Activated CD8-positive, alpha-beta memory T cell treated with anti-CD3 and anti-CD28 coated beads, Interleukin-2, amount 10 ng/mL, durations not matched to agents 7 days and 5 days (primary cell): Measurements from ENCODE around the gene OXCT1. TPM values are rescaled to one million over a fixed set of nuclear protein-coding genes. Genes with fewer than 3 reads are reported as not detected.
"Not testable (repeated sequence)": the region's sequence is repeated elsewhere in the genome, so short reads cannot be mapped to it uniquely, and the experiment has no call there.

Experiments
- ATAC-seq: fragments of 150-1000 bp; cut with Tn5 transposase; one replicate; pipeline ENCODE4 v1.10.0; 2021; ENCODE audit warnings: moderate library complexity
- CTCF ChIA-PET: fragments of 350-600 bp; sonication (Branson Sonifier 250); formaldehyde crosslinking; loops from one replicate; lab custom pipeline; 2021; ENCODE audit warnings: antibody characterized with exemption; lab: Charles Lee
- DNase-seq: peaks from one replicate; pipeline ENCODE4 v3.0.0-alpha.2; 2020
- H3K27ac Mint-ChIP-seq: one replicate; pipeline ENCODE4 v1.8.0; 2021; ENCODE audit warnings: mild to moderate bottlenecking, mixed read lengths
- H3K27me3 Mint-ChIP-seq: one replicate; pipeline ENCODE4 v1.8.0; 2021; ENCODE audit warnings: mixed read lengths
- H3K36me3 Mint-ChIP-seq: one replicate; pipeline ENCODE4 v1.8.0; 2021; ENCODE audit warnings: mild to moderate bottlenecking, mixed read lengths
- H3K4me1 Mint-ChIP-seq: one replicate; pipeline ENCODE4 v1.8.0; 2021; ENCODE audit warnings: mixed read lengths
- H3K4me3 Mint-ChIP-seq: one replicate; pipeline ENCODE4 v1.8.0; 2021; ENCODE audit warnings: mild to moderate bottlenecking, moderate library complexity, mixed read lengths
- H3K9me3 Mint-ChIP-seq: one replicate; pipeline ENCODE4 v1.8.0; 2022; ENCODE audit warnings: low read depth, mixed read lengths
- total RNA-seq, 2 experiments: library from RNA; stranded (reverse); gene quantifications; one replicate each; pipeline ENCODE4 v1.2.3, GENCODE V29; 2021

OXCT1 gene
- total RNA-seq, 2 experiments from 2014 or later = 74.9 to 81.8 TPM

- Mint-ChIP-seq H3K4me3 (no peak overlapping the region), H3K9me3 (no peaks in the 10 kb centered on the region), H3K27ac (peak overlapping the region; percentile 34), H3K36me3 (peaks cover 41% of the 10 kb centered on the region), H3K27me3 (no peaks in the 10 kb centered on the region), H3K4me1 (peaks cover 69% of the 10 kb centered on the region)
- CTCF ChIA-PET = interaction anchor here (1.0 to 1.4 kb wide), 3 partner anchors 13 to 193 kb away, joined by 3 to 8 read pairs (median 7); partner anchors contain the start of gene FBXO4
- DNase-seq = no peak
- ATAC-seq = peak; percentile 47
These were observed 6.2 kb downstream of the OXCT1 start for GRCh38 chr5:41863871-41864486.

- peak overlapping the region; percentile 61 for H3K27ac Mint-ChIP-seq
- peaks cover 43% of the 10 kb centered on the region for H3K36me3 Mint-ChIP-seq
- H3K4me1 Mint-ChIP-seq = peaks cover 33% of the 10 kb centered on the region
- H3K27me3 Mint-ChIP-seq = no peaks in the 10 kb centered on the region
- peak; percentile 43 for ATAC-seq
- CTCF ChIA-PET = interaction anchor here (0.6 to 7.8 kb wide), 5 partner anchors 16 to 198 kb away, joined by 3 to 84 read pairs (median 3); partner anchors contain the start of gene RIMOC1
- no peak overlapping the region for H3K4me3 Mint-ChIP-seq
- DNase-seq = no peak
- no peaks in the 10 kb centered on the region for H3K9me3 Mint-ChIP-seq
These were observed 11.3 kb downstream of the OXCT1 start for GRCh38 chr5:41858890-41859289.

- DNase-seq (no peak), ATAC-seq (no peak)
- Mint-ChIP-seq H3K27me3 (no peaks in the 10 kb centered on the region), H3K4me3 (no peak overlapping the region), H3K36me3 (peaks cover 47% of the 10 kb centered on the region), H3K4me1 (peaks cover 30% of the 10 kb centered on the region), H3K9me3 (no peaks in the 10 kb centered on the region), H3K27ac (no peak overlapping the region)
- CTCF ChIA-PET = interaction anchor here (1.0 to 7.8 kb wide), 7 partner anchors 11 to 725 kb away, joined by 3 to 84 read pairs (median 4); partner anchors contain the start of genes FBXO4 and RIMOC1
These were observed 12.2 kb downstream of the OXCT1 start for GRCh38 chr5:41857989-41858388.

- no peak overlapping the region for H3K4me3 Mint-ChIP-seq
- H3K4me1 Mint-ChIP-seq = peaks cover 31% of the 10 kb centered on the region
- no peak overlapping the region for H3K27ac Mint-ChIP-seq
- H3K9me3 Mint-ChIP-seq = no peaks in the 10 kb centered on the region
- DNase-seq (peak; percentile 70), ATAC-seq (peak; percentile 85)
- H3K36me3 Mint-ChIP-seq = peaks cover 50% of the 10 kb centered on the region
- CTCF ChIA-PET = interaction anchor here (0.6 to 7.8 kb wide), 25 partner anchors 8 to 862 kb away, joined by 3 to 84 read pairs (median 4); partner anchors contain the start of genes FBXO4, OXCT1 and RIMOC1
- H3K27me3 Mint-ChIP-seq = no peaks in the 10 kb centered on the region
These were observed 13.4 kb downstream of the OXCT1 start for GRCh38 chr5:41856644-41857491.

- peaks cover 52% of the 10 kb centered on the region for H3K36me3 Mint-ChIP-seq
- no peak overlapping the region for H3K4me3 Mint-ChIP-seq
- ATAC-seq = no peak
These were observed 17.9 kb downstream of the OXCT1 start for GRCh38 chr5:41852293-41852692.

GRCh38 chr5:41851116-41851515 is 19.1 kb downstream of the OXCT1 start:
- CTCF ChIA-PET = interaction anchor here (2.1 kb wide), 1 partner anchor 207 kb away, joined by 5 read pairs; no protein-coding TSS in a partner anchor
- H3K27ac Mint-ChIP-seq = peak overlapping the region; percentile 18
- no peak overlapping the region for H3K4me3 Mint-ChIP-seq
- H3K27me3 Mint-ChIP-seq = no peaks in the 10 kb centered on the region
- ATAC-seq = no peak
- peaks cover 24% of the 10 kb centered on the region for H3K4me1 Mint-ChIP-seq
- DNase-seq = no peak
- peaks cover 55% of the 10 kb centered on the region for H3K36me3 Mint-ChIP-seq
- H3K9me3 Mint-ChIP-seq = peaks cover 3% of the 10 kb centered on the region

More at GRCh38 chr5:41852293-41852692, 17.9 kb downstream of the OXCT1 start:
- DNase-seq = no peak
- H3K27ac Mint-ChIP-seq = no peak overlapping the region
- no peaks in the 10 kb centered on the region for H3K27me3 Mint-ChIP-seq
- H3K4me1 Mint-ChIP-seq = peaks cover 24% of the 10 kb centered on the region
- CTCF ChIA-PET = interaction anchor here (1.4 to 7.8 kb wide), 3 partner anchors 10 to 205 kb away, joined by 3 to 84 read pairs (median 9); no protein-coding TSS in a partner anchor
- H3K9me3 Mint-ChIP-seq = peaks cover 3% of the 10 kb centered on the region

- Mint-ChIP-seq H3K4me3 (no peak overlapping the region), H3K27ac (no peak overlapping the region), H3K36me3 (peaks cover 47% of the 10 kb centered on the region), H3K4me1 (peaks cover 21% of the 10 kb centered on the region), H3K27me3 (no peaks in the 10 kb centered on the region), H3K9me3 (peaks cover 3% of the 10 kb centered on the region)
- DNase-seq = no peak
- CTCF ChIA-PET = interaction anchor here (2.1 kb wide), 1 partner anchor 209 kb away, joined by 5 read pairs; no protein-coding TSS in a partner anchor
- ATAC-seq = no peak
These were observed 21.2 kb downstream of the OXCT1 start for GRCh38 chr5:41848983-41849382.

- DNase-seq, H3K27me3 Mint-ChIP-seq, H3K4me1 Mint-ChIP-seq, ATAC-seq, H3K27ac Mint-ChIP-seq, H3K4me3 Mint-ChIP-seq, CTCF ChIA-PET, H3K9me3 Mint-ChIP-seq: not testable (repeated sequence)
- H3K36me3 Mint-ChIP-seq = peaks cover 35% of the 10 kb centered on the region
These were observed 24.5 kb downstream of the OXCT1 start for GRCh38 chr5:41845751-41846150.

GRCh38 chr5:41844502-41844901 is 25.7 kb downstream of the OXCT1 start:
- Mint-ChIP-seq H3K27me3 (no peaks in the 10 kb centered on the region), H3K9me3 (peaks cover 3% of the 10 kb centered on the region), H3K36me3 (peaks cover 32% of the 10 kb centered on the region), H3K4me1 (peaks cover 2% of the 10 kb centered on the region), H3K27ac (no peak overlapping the region), H3K4me3 (no peak overlapping the region)
- CTCF ChIA-PET = interaction anchor here (1.0 to 2.1 kb wide), 4 partner anchors 12 to 213 kb away, joined by 3 to 7 read pairs (median 6); no protein-coding TSS in a partner anchor
- ATAC-seq (no peak), DNase-seq (no peak)

GRCh38 chr5:41843456-41844370 is 26.5 kb downstream of the OXCT1 start:
- Mint-ChIP-seq H3K9me3 (no peaks in the 10 kb centered on the region), H3K27me3 (no peaks in the 10 kb centered on the region), H3K4me3 (no peak overlapping the region), H3K36me3 (peaks cover 32% of the 10 kb centered on the region), H3K27ac (no peak overlapping the region), H3K4me1 (peaks cover 5% of the 10 kb centered on the region)
- ATAC-seq = no peak
- DNase-seq = no peak
- CTCF ChIA-PET = interaction anchor here (0.6 to 2.1 kb wide), 13 partner anchors 9 to 214 kb away, joined by 3 to 7 read pairs (median 4); no protein-coding TSS in a partner anchor

- ATAC-seq (no peak), DNase-seq (no peak)
- CTCF ChIA-PET = interaction anchor here (0.6 to 2.1 kb wide), 8 partner anchors 8 to 215 kb away, joined by 3 to 7 read pairs (median 4); no protein-coding TSS in a partner anchor
- Mint-ChIP-seq H3K4me3 (no peak overlapping the region), H3K4me1 (peaks cover 5% of the 10 kb centered on the region), H3K27me3 (no peaks in the 10 kb centered on the region), H3K36me3 (peaks cover 39% of the 10 kb centered on the region), H3K27ac (no peak overlapping the region), H3K9me3 (no peaks in the 10 kb centered on the region)
These were observed 27.4 kb downstream of the OXCT1 start for GRCh38 chr5:41842777-41843176.

GRCh38 chr5:41841325-41841724 is 28.9 kb downstream of the OXCT1 start:
- no peaks in the 10 kb centered on the region for H3K27me3 Mint-ChIP-seq
- no peaks in the 10 kb centered on the region for H3K9me3 Mint-ChIP-seq
- CTCF ChIA-PET = interaction anchor here (1.3 kb wide), 1 partner anchor 145 kb away, joined by 4 read pairs; no protein-coding TSS in a partner anchor
- ATAC-seq (no peak), DNase-seq (no peak)
- H3K36me3 Mint-ChIP-seq = peaks cover 39% of the 10 kb centered on the region
- peaks cover 11% of the 10 kb centered on the region for H3K4me1 Mint-ChIP-seq
- H3K27ac Mint-ChIP-seq = no peak overlapping the region
- no peak overlapping the region for H3K4me3 Mint-ChIP-seq
